Activated CD4-positive, alpha-beta T cell treated with anti-CD3 and anti-CD28 coated beads, Interleukin-2, Interleukin-4, amounts not matched to agents 100 ng/mL and 50 ng/mL, durations not matched to agents 16 hours and 8 hours (primary cell): Measurements from ENCODE around the gene SPTBN5.

Experiments
- DNase-seq: peaks from one replicate; pipeline ENCODE4 v3.0.0-alpha.2; 2020; ENCODE audit warnings: low spot score

Gene SPTBN5

DNA sequence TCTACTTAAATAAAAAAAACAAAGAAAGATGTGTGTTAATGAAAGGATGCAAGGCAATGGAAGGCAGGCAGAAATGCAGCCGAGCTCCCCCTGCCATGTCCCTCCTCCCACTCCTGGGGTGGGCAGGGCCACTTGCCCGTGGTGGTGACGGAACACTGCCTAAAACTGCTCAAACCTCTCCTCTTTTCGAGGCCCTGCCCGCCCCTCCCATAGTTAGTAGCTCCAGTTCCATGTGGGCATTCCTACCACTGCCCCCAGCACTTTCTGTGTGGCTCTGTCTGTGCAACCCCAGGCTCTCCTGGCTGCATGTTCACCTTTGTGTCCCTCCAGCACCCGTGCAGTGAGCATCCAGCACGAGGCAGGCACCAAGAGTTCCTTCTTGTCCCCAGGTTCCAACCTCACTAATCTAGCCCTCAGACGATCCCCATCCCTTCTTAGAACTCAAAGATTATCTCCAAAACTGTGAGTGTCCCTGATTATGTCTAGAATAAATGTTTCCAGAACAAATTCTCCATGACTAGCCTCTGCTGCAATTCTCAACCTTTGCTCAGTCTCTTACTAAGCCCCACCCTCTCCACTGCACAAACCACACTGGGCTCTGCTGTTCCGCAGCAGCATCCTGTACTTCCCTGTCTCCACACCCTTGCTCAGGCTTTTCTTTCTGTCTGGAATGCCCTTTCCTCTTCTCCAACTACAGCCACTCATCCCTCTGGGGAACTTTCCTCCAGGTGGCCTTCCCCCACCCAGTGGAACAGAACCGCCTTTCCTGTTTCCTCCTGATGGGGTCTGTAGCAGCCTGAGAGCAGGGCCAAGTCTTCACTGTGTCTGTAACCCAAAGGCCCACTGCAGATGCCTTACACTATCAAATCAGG is 32.6 kb upstream of the SPTBN5 start:
- DNase-seq: no peak

- DNase-seq: no peak
Measured at GRCh38 chr15:41925086-41925608, 31.3 kb upstream of the SPTBN5 start.

GRCh38 chr15:41923401-41923997 is 29.6 kb upstream of the SPTBN5 start:
- no peak for DNase-seq

GRCh38 chr15:41922353-41922752 is 28.5 kb upstream of the SPTBN5 start:
- no peak for DNase-seq

- no peak for DNase-seq
Measured at GRCh38 chr15:41921639-41922038, 27.8 kb upstream of the SPTBN5 start.

DNA sequence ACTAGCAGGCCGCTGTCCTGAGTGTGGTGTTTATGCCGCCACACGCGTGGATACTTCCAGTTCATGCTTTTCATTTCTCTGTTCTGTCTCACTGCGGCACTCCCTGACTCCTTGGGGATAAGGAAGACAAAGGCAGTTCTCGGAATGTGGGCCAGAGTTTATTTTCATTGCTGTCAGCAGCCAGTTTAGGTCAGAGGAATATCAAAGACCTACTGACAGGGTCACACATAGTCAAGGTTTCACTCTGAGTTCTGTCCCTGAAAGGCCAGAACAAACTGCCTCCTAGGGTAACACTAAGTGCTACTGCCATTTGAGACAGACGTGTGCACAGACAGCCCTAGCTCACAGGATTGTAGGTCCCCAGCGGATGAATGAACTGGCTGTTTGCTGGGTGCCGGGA is 27.3 kb upstream of the SPTBN5 start:
- no peak for DNase-seq

- no peak for DNase-seq
Measured at GRCh38 chr15:41919954-41920538, 26.2 kb upstream of the SPTBN5 start.

- no peak for DNase-seq
Measured at GRCh38 chr15:41919201-41919820, 25.5 kb upstream of the SPTBN5 start.

- no peak for DNase-seq
Measured at GRCh38 chr15:41918506-41919126, 24.8 kb upstream of the SPTBN5 start.

DNA sequence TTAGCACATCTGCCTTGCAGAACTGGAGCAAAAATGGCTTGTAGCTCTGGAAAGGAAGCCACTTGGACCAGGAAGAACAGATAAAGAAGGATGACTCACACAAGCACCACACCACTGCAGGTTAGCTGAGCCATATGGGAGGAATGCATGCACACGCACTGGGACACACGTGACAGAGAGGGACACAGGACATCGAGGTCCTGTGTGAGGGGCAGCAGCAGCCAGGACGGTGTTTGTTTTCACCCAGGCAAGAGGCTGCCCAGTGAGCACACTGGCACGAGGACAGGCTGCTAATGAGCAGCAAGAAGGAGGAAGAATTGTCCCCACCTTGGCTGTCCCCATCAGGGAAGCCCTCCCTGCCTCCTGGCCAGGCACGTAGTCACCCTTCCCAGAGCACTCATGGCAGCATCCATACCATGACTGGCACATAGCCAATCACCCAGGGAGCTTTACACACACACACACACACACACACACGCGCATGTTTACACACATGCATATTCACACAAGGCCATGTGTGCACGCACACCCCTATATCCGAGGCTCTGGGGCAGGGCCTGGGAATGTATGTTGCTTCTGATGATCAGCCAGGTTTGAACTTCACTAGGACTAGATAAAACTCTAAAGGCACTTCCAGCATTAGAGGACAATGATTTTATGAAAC is 24.0 kb upstream of the SPTBN5 start:
- DNase-seq: no peak

GRCh38 chr15:41915255-41915994 is 21.6 kb upstream of the SPTBN5 start:
- DNase-seq: no peak

DNA sequence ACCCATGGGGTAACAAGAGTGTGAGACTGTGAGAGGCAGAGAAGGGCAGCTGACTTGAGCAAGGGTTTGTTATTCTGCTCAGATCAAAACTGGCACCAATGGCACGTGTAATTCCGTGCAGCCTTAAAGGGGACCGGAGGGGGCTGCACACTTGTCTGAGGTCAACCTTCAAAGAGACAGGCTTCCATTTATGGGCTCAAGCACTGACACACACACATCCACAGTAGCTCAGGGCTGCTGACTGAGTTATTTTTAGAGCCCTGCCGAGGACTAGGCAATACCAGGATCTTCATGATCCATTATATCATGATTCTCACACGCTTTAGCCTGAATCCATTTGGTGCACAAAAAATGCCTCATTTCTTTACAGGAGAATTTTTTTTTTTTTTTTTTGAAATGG is 20.6 kb upstream of the SPTBN5 start:
- no peak for DNase-seq

GRCh38 chr15:41913256-41913655 is 19.4 kb upstream of the SPTBN5 start:
- DNase-seq: no peak

DNA sequence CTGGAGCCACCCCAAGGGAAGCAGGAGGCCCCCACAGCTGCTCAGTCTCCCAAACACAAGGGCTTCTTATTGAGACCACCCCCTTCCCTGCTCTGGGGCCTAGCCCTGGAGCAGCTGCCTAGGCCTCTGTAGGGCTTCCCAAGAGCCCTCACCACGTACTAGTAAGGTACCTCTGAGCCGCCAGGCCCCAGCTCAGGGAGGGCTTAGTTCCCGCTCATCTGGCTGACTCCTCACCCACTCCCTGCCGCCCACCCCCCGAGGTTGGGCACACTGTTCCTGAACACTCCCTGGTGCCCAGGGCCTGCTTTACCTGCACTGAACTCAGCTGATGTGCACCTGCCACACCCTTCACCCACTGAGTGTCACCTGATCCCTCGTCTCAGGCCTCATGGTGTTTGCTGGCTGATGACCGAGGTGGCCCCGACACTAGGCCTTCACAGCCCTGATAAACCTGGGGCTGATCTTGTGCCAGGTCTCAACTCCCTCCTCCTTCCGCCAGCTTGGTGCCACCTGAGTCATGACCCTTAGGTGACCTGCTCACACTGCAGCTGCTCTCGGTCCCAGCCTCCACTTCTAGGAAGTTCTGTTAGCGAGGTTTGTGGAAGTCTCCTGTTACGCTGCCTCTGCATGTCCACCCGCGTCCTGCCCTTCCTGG is 18.0 kb upstream of the SPTBN5 start:
- no peak for DNase-seq

- DNase-seq: no peak
Measured at GRCh38 chr15:41908736-41909461, 15.0 kb upstream of the SPTBN5 start.

DNA sequence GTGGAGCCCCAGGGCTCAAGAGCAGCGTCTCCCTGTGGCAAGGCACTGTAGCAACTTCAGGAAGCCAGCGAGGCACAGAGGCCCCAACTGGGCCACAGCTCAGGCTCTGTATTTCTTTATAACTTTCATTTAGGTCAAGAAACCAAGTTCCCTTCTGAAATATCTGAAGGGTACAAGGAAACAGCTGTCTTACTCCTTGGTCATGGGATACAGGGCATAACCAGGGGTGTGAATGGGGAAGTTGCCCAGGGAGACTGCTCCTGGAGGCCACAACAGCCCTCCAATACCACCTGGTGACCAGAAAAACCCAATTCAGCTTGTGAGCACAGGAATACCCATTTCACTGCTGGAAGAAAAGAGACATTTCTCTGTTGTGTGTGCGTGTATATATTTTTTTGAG is 13.3 kb upstream of the SPTBN5 start:
- no peak for DNase-seq

- no peak for DNase-seq
Measured at GRCh38 chr15:41906608-41907007, 12.8 kb upstream of the SPTBN5 start.

DNA sequence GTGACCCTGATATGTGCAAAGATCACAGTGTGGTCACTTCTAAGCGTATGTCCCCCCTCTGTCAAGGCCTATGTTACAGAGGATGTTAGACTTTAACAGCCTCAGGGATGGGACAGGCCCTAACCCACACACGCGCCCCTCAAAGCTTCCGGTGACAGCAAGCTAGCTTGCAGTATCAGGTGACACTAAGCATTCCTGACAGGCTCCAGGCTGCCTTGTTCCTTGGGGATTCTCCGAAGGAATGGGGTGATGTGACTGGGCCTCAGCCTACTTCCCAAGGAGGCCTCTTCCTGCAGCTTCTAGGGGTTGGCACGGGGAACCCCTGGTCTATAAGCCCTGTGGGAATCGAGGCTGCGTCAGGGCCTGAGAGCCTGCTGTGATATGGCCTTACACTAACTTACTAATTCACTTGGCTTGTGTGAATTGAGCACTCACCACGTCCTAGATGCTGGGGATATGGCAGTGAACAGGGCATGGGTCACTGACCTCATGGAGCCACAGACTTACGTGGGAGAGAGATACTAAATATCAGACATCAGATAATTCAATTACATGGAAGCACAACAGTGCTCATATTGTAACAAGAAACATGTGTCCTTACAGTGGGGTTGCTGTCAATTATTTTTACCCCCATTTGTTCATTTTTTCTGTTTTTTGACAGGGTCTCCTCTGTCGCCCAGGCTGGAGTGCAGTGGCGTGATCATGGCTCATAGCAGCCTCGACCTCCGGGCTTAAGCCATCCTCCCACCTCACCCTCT is 11.4 kb upstream of the SPTBN5 start:
- no peak for DNase-seq

DNA sequence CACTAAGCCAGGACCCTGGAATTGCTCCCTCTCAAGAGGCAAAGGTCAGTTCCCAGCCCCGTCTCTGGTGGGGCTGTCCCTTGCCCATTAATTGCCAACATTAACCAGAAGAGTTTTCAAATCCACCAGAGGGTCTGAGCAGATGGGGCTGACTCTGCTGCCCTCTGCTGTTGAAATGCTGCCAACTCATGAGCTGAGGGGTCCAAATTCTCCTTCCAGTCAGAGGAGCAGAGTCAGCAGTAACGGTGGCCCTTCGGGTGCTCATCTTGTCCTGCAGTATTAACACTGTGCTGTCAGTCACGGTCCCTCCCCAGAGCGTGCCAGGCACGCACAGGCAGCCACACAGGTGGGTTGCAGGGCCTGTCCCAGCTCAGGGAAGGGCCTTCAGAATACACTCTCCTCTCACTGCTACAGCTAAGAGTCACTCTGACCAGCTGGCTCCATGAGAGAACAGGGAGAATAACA is 10.7 kb upstream of the SPTBN5 start:
- peak; percentile 63 for DNase-seq
